ENCODE data around the gene RGMA. TPM values are rescaled to one million over a fixed set of nuclear protein-coding genes. Genes with fewer than 3 reads are reported as not detected.

The RGMA gene
- total RNA-seq, 2 experiments from 2014 or later = not detected

Other genes starting within 250 kb of the RGMA start
- gene CHD2, start 188.9 kb downstream of the RGMA start, total RNA-seq = 100 to 1,000 TPM; 137 to 144 TPM

All from activated CD8-positive, alpha-beta T cell treated with anti-CD3 and anti-CD28 coated beads, Interleukin-2, amount 10 ng/mL, durations not matched to agents 7 days and 5 days (primary cell).